ENCODE results near the gene WWOX.

Gene WWOX

GRCh38 chr16:78102122-78102660, 2.7 kb downstream of the WWOX start:
- no peak for DNase-seq (ENCODE audit: extremely low read depth, low read depth)
- no peak for TF ChIP-seq CTCF (IDR thresholded peaks at IDR 0.05; ENCODE audit: low read depth, low read length)

- TF ChIP-seq CTCF (IDR thresholded peaks at IDR 0.05; ENCODE audit: low read depth, low read length), result no peak
- DNase-seq (ENCODE audit: extremely low read depth, low read depth), result no peak
These were observed 3.4 kb downstream of the WWOX start for GRCh38 chr16:78102865-78103264.

GRCh38 chr16:78105517-78105916, 6.1 kb downstream of the WWOX start:
- no peak for TF ChIP-seq CTCF (IDR thresholded peaks at IDR 0.05; ENCODE audit: low read depth, low read length)
- DNase-seq (ENCODE audit: extremely low read depth, low read depth), result no peak

- TF ChIP-seq CTCF (IDR thresholded peaks at IDR 0.05; ENCODE audit: low read depth, low read length), result no peak
These were observed 7.2 kb downstream of the WWOX start for GRCh38 chr16:78106686-78107085.

GRCh38 chr16:78108451-78108850, 9.0 kb downstream of the WWOX start:
- no peak for DNase-seq (ENCODE audit: extremely low read depth, low read depth)

More at GRCh38 chr16:78106686-78107085, 7.2 kb downstream of the WWOX start:
- no peak for DNase-seq (ENCODE audit: extremely low read depth, low read depth)

GRCh38 chr16:78113258-78113657, 13.8 kb downstream of the WWOX start:
- no peak for DNase-seq (ENCODE audit: extremely low read depth, low read depth)
- TF ChIP-seq CTCF (IDR thresholded peaks at IDR 0.05; ENCODE audit: low read depth, low read length), result no peak

More at GRCh38 chr16:78108451-78108850, 9.0 kb downstream of the WWOX start:
- no peak for TF ChIP-seq CTCF (IDR thresholded peaks at IDR 0.05; ENCODE audit: low read depth, low read length)

- DNase-seq (ENCODE audit: extremely low read depth, low read depth), result no peak
- no peak for TF ChIP-seq CTCF (IDR thresholded peaks at IDR 0.05; ENCODE audit: low read depth, low read length)
These were observed 16.2 kb downstream of the WWOX start for GRCh38 chr16:78115659-78116058.
